ENCODE data around the gene SPTB. TPM values are rescaled to one million over a fixed set of nuclear protein-coding genes. Genes with fewer than 3 reads are reported as not detected.

Gene SPTB
- total RNA-seq, 1 experiment from 2014 or later, result 2.3 TPM

DNA sequence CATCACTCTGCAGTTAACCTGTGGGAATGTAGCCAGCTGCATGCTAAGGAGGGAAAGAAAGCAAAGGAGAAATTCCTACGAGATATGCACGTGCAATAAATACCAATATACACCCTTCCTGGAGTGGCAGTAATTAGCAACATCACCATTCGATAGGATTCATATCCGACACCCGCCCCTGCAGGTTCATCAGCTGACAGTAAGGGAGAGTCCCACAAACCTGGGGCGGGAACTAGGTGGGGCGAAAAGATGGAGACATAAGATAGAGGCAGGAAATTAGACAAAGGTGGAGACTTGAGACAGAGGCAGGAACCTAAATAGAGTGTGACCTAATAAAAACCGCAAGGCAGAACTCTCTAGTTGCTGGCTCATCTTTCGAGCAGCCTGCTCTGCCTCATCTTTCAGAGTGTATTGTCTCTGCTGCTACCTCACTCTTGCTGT lies 123.9 kb downstream of the SPTB start:
- Histone ChIP-seq H2AK5ac (ENCODE audit: insufficient read length, low read length) (no peak overlapping the region), H4K8ac (replicated peaks; ENCODE audit: insufficient read length, low read depth, low read length) (no peak overlapping the region), H3K79me2 (ENCODE audit: insufficient read depth, low read length) (no peaks in the 10 kb centered on the region), H4K5ac (ENCODE audit: insufficient read length, low read depth, low read length) (no peak overlapping the region), H2BK15ac (ENCODE audit: low read depth, low read length) (no peak overlapping the region), H2AFZ (ENCODE audit: low read length) (no peak overlapping the region), H3K9me3 (ENCODE audit: control insufficient read depth, low read depth, low read length) (no peaks in the 10 kb centered on the region), H3K23ac (ENCODE audit: insufficient read length, low read depth, low read length) (no peak overlapping the region), H4K91ac (ENCODE audit: insufficient read length, low read depth, low read length) (no peak overlapping the region), H2BK20ac (ENCODE audit: low read depth, low read length, poor library complexity, severe bottlenecking) (no peak overlapping the region), H3K27me3 (ENCODE audit: insufficient read depth, low read length) (no peaks in the 10 kb centered on the region), H3K79me1 (ENCODE audit: insufficient read depth, low read depth, low read length, poor library complexity, severe bottlenecking) (no peaks in the 10 kb centered on the region), H2BK12ac (ENCODE audit: insufficient read length, low read depth, low read length) (no peak overlapping the region), H3K4ac (ENCODE audit: low read depth, low read length) (no peak overlapping the region), H3K27ac (ENCODE audit: insufficient read length, low read depth, low read length) (no peak overlapping the region), H3K18ac (ENCODE audit: insufficient read length, low read depth, low read length) (no peak overlapping the region), H2BK120ac (ENCODE audit: low read depth, low read length, poor library complexity, severe bottlenecking) (no peak overlapping the region), H2BK5ac (ENCODE audit: insufficient read length, low read length) (no peak overlapping the region), H3K4me1 (ENCODE audit: insufficient read depth, low read length) (peaks cover 5% of the 10 kb centered on the region; the same call in 1 of the 2 replicates), H3T11ph (ENCODE audit: low read length) (no peak overlapping the region), H3K4me2 (ENCODE audit: insufficient read depth, insufficient read length, low read length) (no peak overlapping the region), H3K23me2 (ENCODE audit: insufficient read length, low read depth, low read length, poor library complexity, severe bottlenecking) (no peaks in the 10 kb centered on the region), H3K56ac (ENCODE audit: insufficient read length, low read depth, low read length) (no peak overlapping the region), H3K14ac (ENCODE audit: insufficient read depth, low read length) (no peak overlapping the region), H3K9ac (ENCODE audit: extremely low read depth, insufficient read length, low read length) (no peak overlapping the region), H4K20me1 (ENCODE audit: control insufficient read depth, insufficient read depth, insufficient read length) (no peaks in the 10 kb centered on the region)
- Mint-ChIP-seq H3K9me3 (peaks cover 2 to 3% of the 10 kb centered on the region in 2 experiments; a peak in 3 of 5 replicates), H3K27ac (no peak overlapping the region), H3K4me1 (peaks cover 23 to 25% of the 10 kb centered on the region in 2 experiments), H3K4me3 (no peak overlapping the region), H3K27me3 (ENCODE audit: low read depth) (peaks cover 15% of the 10 kb centered on the region; the same call in 1 of the 2 replicates), H3K36me3 (ENCODE audit: insufficient read depth in 1 of 3, low read depth in 3 of 3) (no peaks in the 10 kb centered on the region; a peak in 2 of 7 replicates)
- WGBS (ENCODE audit: extremely low coverage, insufficient read length, low lambda C conversion rate), result no CpG with 5 or more reads among the region's 9 CpGs
- TF ChIP-seq CTCF (conservative IDR thresholded peaks at IDR 0.05), result no peak
- DNase-seq, result no peak
